ENCODE measurements around the gene ZNF865. TPM values are rescaled to one million over a fixed set of nuclear protein-coding genes. Genes with fewer than 3 reads are reported as not detected.

Gene ZNF865
- total and polyA plus RNA-seq, 2 experiments from 2014 or later = 1.9 to 11.2 TPM

- H3K27me3 ChIP-seq = no peaks in the 10 kb centered on the region
- peaks cover 2% of the 10 kb centered on the region for H3K36me3 ChIP-seq
- peak overlapping the region; percentile 99 for H3K27ac ChIP-seq
- H3K4me3 ChIP-seq = peak overlapping the region; percentile 51
- TF ChIP-seq CTCF (IDR thresholded peaks at IDR 0.05; ENCODE audit: low read depth, low read length) = no peak
- no peaks in the 10 kb centered on the region for H3K9me3 ChIP-seq (ENCODE audit: low read depth)
- peaks cover 3% of the 10 kb centered on the region for H3K4me1 ChIP-seq (ENCODE audit: low read depth)
- DNase-seq (ENCODE audit: low read depth in 1 of 2, low spot score in 1 of 2) = no peak
Observed at GRCh38 chr19:55625004-55625326, 19.5 kb downstream of the ZNF865 start.

- DNase-seq (ENCODE audit: low read depth in 1 of 2, low spot score in 1 of 2) = no peak
- H3K9me3 ChIP-seq (ENCODE audit: low read depth) = no peaks in the 10 kb centered on the region
- H3K27ac ChIP-seq = no peak overlapping the region
- H3K4me1 ChIP-seq (ENCODE audit: low read depth) = peaks cover 3% of the 10 kb centered on the region
- no peak for TF ChIP-seq CTCF (IDR thresholded peaks at IDR 0.05; ENCODE audit: low read depth, low read length)
- H3K4me3 ChIP-seq = no peak overlapping the region
- H3K36me3 ChIP-seq = peaks cover 2% of the 10 kb centered on the region
- no peaks in the 10 kb centered on the region for H3K27me3 ChIP-seq
Observed at GRCh38 chr19:55626350-55626749, 20.9 kb downstream of the ZNF865 start.

- peaks cover 5% of the 10 kb centered on the region for H3K4me1 ChIP-seq (ENCODE audit: low read depth)
- no peaks in the 10 kb centered on the region for H3K9me3 ChIP-seq (ENCODE audit: low read depth)
- no peaks in the 10 kb centered on the region for H3K36me3 ChIP-seq
- no peak overlapping the region for H3K4me3 ChIP-seq
- H3K27ac ChIP-seq = peak overlapping the region; percentile 64
- peak; percentile 96 to 97 for DNase-seq (ENCODE audit: low read depth in 1 of 2, low spot score in 1 of 2)
- no peaks in the 10 kb centered on the region for H3K27me3 ChIP-seq
- peak; percentile 82 for TF ChIP-seq CTCF (IDR thresholded peaks at IDR 0.05; ENCODE audit: low read depth, low read length)
Observed at GRCh38 chr19:55632463-55632834, 27.0 kb downstream of the ZNF865 start.

GRCh38 chr19:55633861-55634260 is 28.4 kb downstream of the ZNF865 start:
- H3K4me3 ChIP-seq = no peak overlapping the region
- TF ChIP-seq CTCF (IDR thresholded peaks at IDR 0.05; ENCODE audit: low read depth, low read length) = no peak
- H3K27ac ChIP-seq = no peak overlapping the region
- DNase-seq (ENCODE audit: low read depth in 1 of 2, low spot score in 1 of 2) = no peak
- H3K27me3 ChIP-seq = no peaks in the 10 kb centered on the region
- no peaks in the 10 kb centered on the region for H3K36me3 ChIP-seq
- no peaks in the 10 kb centered on the region for H3K9me3 ChIP-seq (ENCODE audit: low read depth)
- peaks cover 5% of the 10 kb centered on the region for H3K4me1 ChIP-seq (ENCODE audit: low read depth)

GRCh38 chr19:55635334-55635717 is 29.9 kb downstream of the ZNF865 start:
- Histone ChIP-seq H3K27ac (peak overlapping the region; percentile 96), H3K36me3 (no peaks in the 10 kb centered on the region), H3K9me3 (ENCODE audit: low read depth) (no peaks in the 10 kb centered on the region), H3K27me3 (no peaks in the 10 kb centered on the region), H3K4me3 (peak overlapping the region; percentile 93), H3K4me1 (ENCODE audit: low read depth) (peaks cover 5% of the 10 kb centered on the region)
- DNase-seq (ENCODE audit: low read depth in 1 of 2, low spot score in 1 of 2) = no peak
- no peak for TF ChIP-seq CTCF (IDR thresholded peaks at IDR 0.05; ENCODE audit: low read depth, low read length)

- no peaks in the 10 kb centered on the region for H3K27me3 ChIP-seq
- peak overlapping the region; percentile 93 for H3K4me3 ChIP-seq
- TF ChIP-seq CTCF (IDR thresholded peaks at IDR 0.05; ENCODE audit: low read depth, low read length) = no peak
- H3K27ac ChIP-seq = no peak overlapping the region
- H3K9me3 ChIP-seq (ENCODE audit: low read depth) = no peaks in the 10 kb centered on the region
- H3K36me3 ChIP-seq = no peaks in the 10 kb centered on the region
- DNase-seq (ENCODE audit: low read depth in 1 of 2, low spot score in 1 of 2) = no peak
- peaks cover 5% of the 10 kb centered on the region for H3K4me1 ChIP-seq (ENCODE audit: low read depth)
Observed at GRCh38 chr19:55635856-55636440, 30.5 kb downstream of the ZNF865 start.
